ENCODE results near the gene CFL1. TPM values are rescaled to one million over a fixed set of nuclear protein-coding genes. Genes with fewer than 3 reads are reported as not detected.
"Not testable (repeated sequence)": the region's sequence is repeated elsewhere in the genome, so short reads cannot be mapped to it uniquely, and the experiment has no call there.

CFL1 gene
- polyA plus RNA-seq, 1 of the 3 experiments (the other 2 are of a cell fraction), result 4,252 TPM

DNA sequence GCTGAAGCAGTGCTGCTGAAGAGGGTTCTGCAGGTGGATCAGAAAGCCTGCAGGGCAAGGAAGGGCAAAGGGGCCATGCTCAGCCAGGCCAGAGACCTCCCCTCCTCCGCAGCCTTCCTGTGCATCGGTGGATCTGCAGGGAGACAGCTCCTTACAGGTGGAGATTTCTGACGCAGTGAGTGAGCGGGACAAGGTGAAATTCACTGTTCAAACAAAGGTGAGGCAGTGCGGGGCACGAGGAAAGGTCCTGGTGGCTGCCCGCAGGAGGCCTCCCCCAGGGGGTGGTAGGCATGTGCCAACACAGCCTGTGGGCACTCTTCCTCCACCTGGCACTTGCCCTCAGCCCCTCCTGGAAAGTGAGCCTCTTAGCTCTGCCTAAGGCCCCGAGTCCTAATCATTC lies 8.6 kb downstream of the CFL1 start:
- ChIA-PET CTCF (interaction anchor here (1.3 to 5.3 kb wide), 6 partner anchors 11 to 138 kb away, joined by 3 to 30 read pairs (median 4); partner anchors contain the start of genes FIBP, KAT5 and MUS81), POLR2A (interaction anchor here (0.6 to 2.7 kb wide), 3 partner anchors 11 to 70 kb away, joined by 3 to 13 read pairs (median 3); partner anchors contain the start of gene MUS81)

DNA sequence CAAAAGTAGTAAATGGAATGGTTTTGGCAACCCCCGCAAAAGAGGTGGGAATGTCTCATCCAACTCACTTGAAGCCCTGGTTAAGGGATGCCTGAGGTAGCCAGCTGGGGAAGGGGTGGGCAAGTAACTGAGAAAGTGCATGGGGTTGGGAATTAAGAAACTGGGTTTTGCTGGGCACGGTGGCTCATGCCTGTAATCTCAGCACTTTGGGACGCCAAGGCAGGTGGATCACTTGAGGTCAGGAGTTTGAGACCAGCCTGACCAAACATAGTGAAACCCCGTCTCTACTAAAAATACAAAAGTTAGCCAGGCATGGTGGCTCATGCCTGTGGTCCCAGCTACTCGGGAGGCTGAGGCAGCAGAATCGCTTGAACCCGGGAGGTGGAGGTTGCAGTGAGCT lies 9.3 kb downstream of the CFL1 start:
- H3F3A ChIP-seq (replicated peaks; ENCODE audit: insufficient read depth), result peaks cover 36% of the 10 kb centered on the region
- not testable (repeated sequence) for H3K9me3 ChIP-seq; H3K27ac ChIP-seq (ENCODE audit: low read depth in 2 of 2, low read length in 1 of 2); H3K79me2 ChIP-seq (ENCODE audit: insufficient read depth); H2AFZ ChIP-seq (ENCODE audit: low read depth); DNase-seq; H3K4me2 ChIP-seq; H3K9me2 ChIP-seq; H3K4me1 ChIP-seq (ENCODE audit: control insufficient read depth in 1 of 2, insufficient read depth in 2 of 2, low read depth in 1 of 2, low read length in 1 of 2); H3K27me3 ChIP-seq (ENCODE audit: insufficient read depth); H3K9ac ChIP-seq; H3K4me3 ChIP-seq (ENCODE audit: low read depth in 2 of 2, low read length in 1 of 2)
- ChIA-PET POLR2A (interaction anchor here (2.7 kb wide), 1 partner anchor 11 kb away, joined by 13 read pairs; the partner anchor contains the start of gene MUS81), CTCF (interaction anchor here (1.3 to 5.3 kb wide), 5 partner anchors 12 to 137 kb away, joined by 3 to 30 read pairs (median 4); partner anchors contain the start of genes FIBP, KAT5 and MUS81)
- 54% methylated on average over 6 of the region's 7 CpGs for WGBS (ENCODE audit: low lambda C conversion rate)
- H4K20me1 ChIP-seq (ENCODE audit: insufficient read depth), result peaks cover 17% of the 10 kb centered on the region
- peaks cover 15 to 25% of the 10 kb centered on the region in 2 experiments for H3K36me3 ChIP-seq (replicated peaks in 1 of 2; ENCODE audit: control insufficient read depth in 1 of 2, insufficient read depth in 2 of 2, low read length in 1 of 2)

More for the DNA sequence above, 8.6 kb downstream of the CFL1 start:
- DNase-seq, result peak; percentile 12
- no peaks in the 10 kb centered on the region for H3K27me3 ChIP-seq (ENCODE audit: insufficient read depth)
- peaks cover 9% of the 10 kb centered on the region for H3K79me2 ChIP-seq (ENCODE audit: insufficient read depth)
- H3K9me3 ChIP-seq, result no peaks in the 10 kb centered on the region
- no peaks in the 10 kb centered on the region for H3K9me2 ChIP-seq
- no peak overlapping the region for H2AFZ ChIP-seq (ENCODE audit: low read depth)
- H3K4me3 ChIP-seq (ENCODE audit: low read depth in 2 of 2, low read length in 1 of 2), result no peak overlapping the region
- 67% methylated on average over 8 of the region's 8 CpGs for WGBS (ENCODE audit: low lambda C conversion rate)
- peaks cover 21 to 31% of the 10 kb centered on the region in 2 experiments for H3K36me3 ChIP-seq (replicated peaks in 1 of 2; ENCODE audit: control insufficient read depth in 1 of 2, insufficient read depth in 2 of 2, low read length in 1 of 2)
- no peak overlapping the region for H3K27ac ChIP-seq (ENCODE audit: low read depth in 2 of 2, low read length in 1 of 2)
- no peak overlapping the region for H3K4me2 ChIP-seq
- H3K4me1 ChIP-seq (ENCODE audit: control insufficient read depth in 1 of 2, insufficient read depth in 2 of 2, low read depth in 1 of 2, low read length in 1 of 2), result peaks cover 0 to 7% of the 10 kb centered on the region in 2 experiments; a peak in 1 of 4 replicates
- TF ChIP-seq TEAD4 (IDR thresholded peaks at IDR 0.05; ENCODE audit: borderline replicate concordance, insufficient read depth), result no peak
- TF ChIP-seq, protein P1, sequence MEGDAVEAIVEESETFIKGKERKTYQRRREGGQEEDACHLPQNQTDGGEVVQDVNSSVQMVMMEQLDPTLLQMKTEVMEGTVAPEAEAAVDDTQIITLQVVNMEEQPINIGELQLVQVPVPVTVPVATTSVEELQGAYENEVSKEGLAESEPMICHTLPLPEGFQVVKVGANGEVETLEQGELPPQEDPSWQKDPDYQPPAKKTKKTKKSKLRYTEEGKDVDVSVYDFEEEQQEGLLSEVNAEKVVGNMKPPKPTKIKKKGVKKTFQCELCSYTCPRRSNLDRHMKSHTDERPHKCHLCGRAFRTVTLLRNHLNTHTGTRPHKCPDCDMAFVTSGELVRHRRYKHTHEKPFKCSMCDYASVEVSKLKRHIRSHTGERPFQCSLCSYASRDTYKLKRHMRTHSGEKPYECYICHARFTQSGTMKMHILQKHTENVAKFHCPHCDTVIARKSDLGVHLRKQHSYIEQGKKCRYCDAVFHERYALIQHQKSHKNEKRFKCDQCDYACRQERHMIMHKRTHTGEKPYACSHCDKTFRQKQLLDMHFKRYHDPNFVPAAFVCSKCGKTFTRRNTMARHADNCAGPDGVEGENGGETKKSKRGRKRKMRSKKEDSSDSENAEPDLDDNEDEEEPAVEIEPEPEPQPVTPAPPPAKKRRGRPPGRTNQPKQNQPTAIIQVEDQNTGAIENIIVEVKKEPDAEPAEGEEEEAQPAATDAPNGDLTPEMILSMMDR (IDR thresholded peaks at IDR 0.05), result no peak
- no peak for TF ChIP-seq NRF1 (IDR thresholded peaks at IDR 0.05; ENCODE audit: low read depth, low read length)
- TF ChIP-seq JUND (IDR thresholded peaks at IDR 0.05), result no peak
- no peak for TF ChIP-seq FOXM1 (IDR thresholded peaks at IDR 0.05; ENCODE audit: low read depth)
- no peak for TF ChIP-seq MEF2A (IDR thresholded peaks at IDR 0.05; ENCODE audit: borderline replicate concordance, low read depth)
- TF ChIP-seq RAD21 (IDR thresholded peaks at IDR 0.05; ENCODE audit: low read length), result no peak
- TF ChIP-seq, protein P2, sequence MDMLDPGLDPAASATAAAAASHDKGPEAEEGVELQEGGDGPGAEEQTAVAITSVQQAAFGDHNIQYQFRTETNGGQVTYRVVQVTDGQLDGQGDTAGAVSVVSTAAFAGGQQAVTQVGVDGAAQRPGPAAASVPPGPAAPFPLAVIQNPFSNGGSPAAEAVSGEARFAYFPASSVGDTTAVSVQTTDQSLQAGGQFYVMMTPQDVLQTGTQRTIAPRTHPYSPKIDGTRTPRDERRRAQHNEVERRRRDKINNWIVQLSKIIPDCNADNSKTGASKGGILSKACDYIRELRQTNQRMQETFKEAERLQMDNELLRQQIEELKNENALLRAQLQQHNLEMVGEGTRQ (IDR thresholded peaks at IDR 0.05; ENCODE audit: borderline replicate concordance, low read depth, low read length), result no peak
- TF ChIP-seq, protein P3, sequence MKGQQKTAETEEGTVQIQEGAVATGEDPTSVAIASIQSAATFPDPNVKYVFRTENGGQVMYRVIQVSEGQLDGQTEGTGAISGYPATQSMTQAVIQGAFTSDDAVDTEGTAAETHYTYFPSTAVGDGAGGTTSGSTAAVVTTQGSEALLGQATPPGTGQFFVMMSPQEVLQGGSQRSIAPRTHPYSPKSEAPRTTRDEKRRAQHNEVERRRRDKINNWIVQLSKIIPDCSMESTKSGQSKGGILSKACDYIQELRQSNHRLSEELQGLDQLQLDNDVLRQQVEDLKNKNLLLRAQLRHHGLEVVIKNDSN (IDR thresholded peaks at IDR 0.05; ENCODE audit: borderline replicate concordance, low read depth), result no peak
- TF ChIP-seq GATA2 (CRISPR knock-in tag; IDR thresholded peaks at IDR 0.05), result no peak
- H3K9ac ChIP-seq, result no peak overlapping the region
- H3F3A ChIP-seq (replicated peaks; ENCODE audit: insufficient read depth), result peaks cover 42% of the 10 kb centered on the region
- H4K20me1 ChIP-seq (ENCODE audit: insufficient read depth), result peaks cover 24% of the 10 kb centered on the region

All from SK-N-SH (cell line).